ENCODE measurements around the gene TNFRSF11A. TPM values are rescaled to one million over a fixed set of nuclear protein-coding genes. Genes with fewer than 3 reads are reported as not detected.
A peak's percentile ranks its signal among the peaks of the same experiment; 100 is the strongest.

The TNFRSF11A gene
- total RNA-seq, 1 donor from 2014 or later = 22.9 TPM

DNA sequence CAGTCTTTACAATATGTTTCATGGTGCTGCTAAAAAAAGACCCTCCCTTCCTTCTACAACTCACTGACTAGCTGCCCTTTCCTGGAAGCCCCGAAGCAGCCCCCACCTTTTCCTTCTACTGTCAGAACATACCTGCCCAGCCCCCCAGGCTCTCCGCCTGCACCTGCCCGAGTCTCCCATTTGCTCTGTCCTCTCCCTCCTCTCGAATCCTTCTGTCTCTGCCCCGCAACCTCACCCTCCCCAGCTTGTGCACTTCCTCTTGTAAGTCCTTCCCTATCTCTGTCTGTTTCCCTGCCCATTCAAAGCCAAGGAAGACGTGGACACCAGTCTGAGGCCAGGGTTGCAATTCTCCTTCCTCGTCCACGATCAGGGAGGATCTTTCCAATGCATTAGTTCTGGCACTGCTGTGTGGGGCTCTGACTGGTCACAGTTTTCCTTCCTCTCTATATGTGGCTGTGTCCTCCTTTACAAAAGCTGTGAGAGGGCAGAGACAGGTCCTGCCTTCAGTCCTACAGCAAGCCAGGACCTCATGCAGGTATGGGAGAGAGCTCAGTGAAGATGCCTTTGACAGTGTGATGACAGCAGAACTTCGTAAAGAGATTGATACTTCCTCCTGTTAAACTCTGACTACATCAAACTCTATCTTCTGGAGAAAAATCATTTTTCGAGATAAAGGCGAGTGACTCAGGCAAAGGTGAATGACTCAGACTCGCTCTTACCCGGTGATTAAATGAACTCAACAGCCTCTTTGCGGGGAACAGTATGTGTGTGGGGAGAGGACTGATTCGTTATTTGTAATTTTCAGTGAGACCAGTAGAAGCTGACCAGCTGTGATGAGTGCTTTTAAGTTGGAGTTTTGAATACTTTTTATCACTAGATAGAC, 14.2 kb downstream of the TNFRSF11A start:
- peaks cover 20% of the 10 kb centered on the region for H3K36me3 Mint-ChIP-seq (ENCODE audit: low read depth)

DNA sequence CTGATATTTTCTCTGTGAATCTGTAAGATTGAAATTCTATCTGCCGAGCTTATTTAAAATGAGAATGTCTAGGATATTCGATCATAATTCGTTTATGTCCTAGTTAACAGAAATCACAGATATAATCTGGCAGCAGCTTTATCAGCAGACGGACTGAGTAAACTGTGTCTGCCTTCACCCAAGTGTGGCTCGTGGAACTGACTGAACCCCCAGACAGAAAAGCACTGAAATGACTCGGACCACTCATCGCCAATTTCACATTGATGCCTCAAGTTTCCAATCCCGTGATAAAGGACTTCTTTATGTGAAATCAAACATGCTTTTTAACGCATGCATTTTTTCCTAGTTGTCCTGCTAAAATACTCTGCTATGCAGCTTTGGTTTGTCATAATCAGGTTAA, 15.9 kb downstream of the TNFRSF11A start:
- no peak for DNase-seq (ENCODE audit: low spot score)
- H3K27me3 Mint-ChIP-seq (ENCODE audit: insufficient read depth) = peaks cover 2% of the 10 kb centered on the region
- no peaks in the 10 kb centered on the region for H3K9me3 Mint-ChIP-seq
- H3K36me3 Mint-ChIP-seq (ENCODE audit: low read depth) = peaks cover 17% of the 10 kb centered on the region
- H3K4me3 Mint-ChIP-seq = no peak overlapping the region
- H3K27ac Mint-ChIP-seq = no peak overlapping the region
- intact Hi-C loops (cut with micrococcal nuclease) = loop anchor here (5.0 kb wide), 1 partner anchor 381 kb away; no protein-coding TSS in a partner anchor
- H3K4me1 Mint-ChIP-seq (ENCODE audit: low read depth) = peaks cover 49% of the 10 kb centered on the region

More for the DNA sequence above, 14.2 kb downstream of the TNFRSF11A start:
- H3K4me3 Mint-ChIP-seq = peak overlapping the region; percentile 69
- peak overlapping the region; percentile 89 for H3K27ac Mint-ChIP-seq
- peaks cover 43% of the 10 kb centered on the region for H3K4me1 Mint-ChIP-seq (ENCODE audit: low read depth)
- intact Hi-C loops (cut with micrococcal nuclease) = loop anchor here (1.0 to 2.0 kb wide), 3 partner anchors 10 to 25 kb away; partner anchors contain the start of gene TNFRSF11A
- no peaks in the 10 kb centered on the region for H3K27me3 Mint-ChIP-seq (ENCODE audit: insufficient read depth)
- no peak for DNase-seq (ENCODE audit: low spot score)
- H3K9me3 Mint-ChIP-seq = no peaks in the 10 kb centered on the region

DNA sequence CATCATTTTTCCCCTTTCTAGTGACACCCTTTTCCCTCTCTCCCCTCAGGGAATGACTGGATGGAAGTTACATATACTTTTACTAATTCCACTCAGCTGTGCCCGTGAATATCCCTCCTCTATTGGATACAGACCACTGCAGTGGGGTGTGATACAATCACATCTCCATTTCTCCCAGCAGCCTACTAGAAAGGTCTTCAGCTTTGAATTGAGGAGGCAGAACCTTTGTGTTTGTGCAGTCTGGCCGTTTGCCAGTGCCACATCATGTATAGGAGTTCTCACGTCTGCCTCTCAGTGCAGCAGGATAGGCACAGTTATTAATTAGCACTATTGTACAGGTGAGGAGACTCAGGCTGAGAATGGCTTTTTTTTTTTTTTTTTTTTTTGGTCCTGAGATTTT, 16.4 kb downstream of the TNFRSF11A start:
- peaks cover 2% of the 10 kb centered on the region for H3K27me3 Mint-ChIP-seq (ENCODE audit: insufficient read depth)
- H3K27ac Mint-ChIP-seq = no peak overlapping the region
- H3K4me3 Mint-ChIP-seq = no peak overlapping the region
- H3K4me1 Mint-ChIP-seq (ENCODE audit: low read depth) = peaks cover 54% of the 10 kb centered on the region
- H3K9me3 Mint-ChIP-seq = no peaks in the 10 kb centered on the region
- H3K36me3 Mint-ChIP-seq (ENCODE audit: low read depth) = peaks cover 17% of the 10 kb centered on the region
- intact Hi-C loops (cut with micrococcal nuclease) = loop anchor here (5.0 kb wide), 1 partner anchor 381 kb away; no protein-coding TSS in a partner anchor
- DNase-seq (ENCODE audit: low spot score) = no peak

DNA sequence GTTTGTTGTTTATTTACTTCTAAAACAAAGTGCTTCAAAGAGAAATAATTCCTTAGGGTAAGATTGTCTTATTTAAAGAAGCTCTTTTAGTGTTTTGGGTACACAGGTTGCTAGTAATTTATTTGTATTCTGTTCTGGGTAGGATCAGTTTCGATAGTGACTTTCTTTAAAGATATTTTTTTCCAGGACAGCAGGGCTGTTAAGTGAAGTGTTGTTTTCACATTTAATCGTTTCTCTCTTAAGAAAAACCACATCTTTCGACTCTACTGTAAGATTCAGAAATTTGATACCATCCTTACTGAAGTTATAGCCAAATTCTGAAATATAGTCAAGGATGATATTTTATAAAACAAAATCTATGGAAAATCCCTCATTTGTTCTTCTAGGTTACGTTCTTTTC, 17.8 kb downstream of the TNFRSF11A start:
- H3K27ac Mint-ChIP-seq = peak overlapping the region; percentile 10
- H3K27me3 Mint-ChIP-seq (ENCODE audit: insufficient read depth) = peaks cover 2% of the 10 kb centered on the region
- intact Hi-C loops (cut with micrococcal nuclease) = loop anchor here (5.0 kb wide), 1 partner anchor 379 kb away; no protein-coding TSS in a partner anchor
- H3K36me3 Mint-ChIP-seq (ENCODE audit: low read depth) = peaks cover 18% of the 10 kb centered on the region
- no peaks in the 10 kb centered on the region for H3K9me3 Mint-ChIP-seq
- no peak for DNase-seq (ENCODE audit: low spot score)
- H3K4me1 Mint-ChIP-seq (ENCODE audit: low read depth) = peaks cover 58% of the 10 kb centered on the region
- H3K4me3 Mint-ChIP-seq = no peak overlapping the region

DNA sequence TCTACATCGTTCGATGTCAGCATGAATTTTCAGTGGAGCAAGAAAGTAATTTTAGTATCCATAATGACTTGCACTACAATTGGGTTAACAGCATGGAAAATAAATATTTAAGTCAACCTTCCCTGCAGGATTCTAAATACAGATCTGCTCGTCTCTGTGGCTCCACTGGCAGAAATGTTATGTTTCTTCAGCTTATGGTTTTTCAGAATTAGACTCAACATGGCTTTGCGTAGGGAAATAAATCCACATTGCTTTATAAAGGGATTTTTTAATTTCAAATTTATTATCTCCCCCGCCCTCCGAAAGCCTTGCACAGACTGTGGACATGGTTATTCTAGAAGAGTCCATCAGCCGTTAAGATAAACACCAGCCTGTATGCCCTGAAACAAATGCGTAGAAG, 18.2 kb downstream of the TNFRSF11A start:
- H3K27me3 Mint-ChIP-seq (ENCODE audit: insufficient read depth) = peaks cover 2% of the 10 kb centered on the region

DNA sequence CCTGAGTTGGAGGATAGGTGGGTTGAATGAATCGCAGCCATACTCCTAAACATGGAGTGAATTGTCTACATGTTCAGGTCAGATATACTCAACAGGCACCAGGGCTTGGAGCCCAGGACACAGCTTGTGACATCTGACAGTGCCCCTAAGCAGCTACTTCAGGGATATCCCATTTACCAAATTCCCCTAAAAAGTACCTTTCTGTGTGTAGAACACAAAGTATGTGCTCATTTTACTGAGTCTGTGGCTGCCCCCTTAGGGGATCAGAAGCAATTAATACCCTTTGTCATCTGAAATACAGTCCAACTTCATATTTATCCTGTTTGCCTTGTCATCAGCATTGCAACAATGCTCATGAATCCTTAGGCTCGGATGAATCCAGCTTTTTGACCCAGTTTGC, 20.8 kb downstream of the TNFRSF11A start:
- no peaks in the 10 kb centered on the region for H3K9me3 Mint-ChIP-seq
- intact Hi-C loops (cut with micrococcal nuclease) = loop anchor here (2.0 kb wide), 1 partner anchor 75 kb away; no protein-coding TSS in a partner anchor

More for the DNA sequence above, 18.2 kb downstream of the TNFRSF11A start:
- Mint-ChIP-seq H3K27ac (no peak overlapping the region), H3K4me1 (ENCODE audit: low read depth) (peaks cover 58% of the 10 kb centered on the region), H3K4me3 (no peak overlapping the region), H3K36me3 (ENCODE audit: low read depth) (peaks cover 18% of the 10 kb centered on the region), H3K9me3 (no peaks in the 10 kb centered on the region)
- DNase-seq (ENCODE audit: low spot score) = no peak
- intact Hi-C loops (cut with micrococcal nuclease) = loop anchor here (5.0 kb wide), 1 partner anchor 379 kb away; no protein-coding TSS in a partner anchor

DNA sequence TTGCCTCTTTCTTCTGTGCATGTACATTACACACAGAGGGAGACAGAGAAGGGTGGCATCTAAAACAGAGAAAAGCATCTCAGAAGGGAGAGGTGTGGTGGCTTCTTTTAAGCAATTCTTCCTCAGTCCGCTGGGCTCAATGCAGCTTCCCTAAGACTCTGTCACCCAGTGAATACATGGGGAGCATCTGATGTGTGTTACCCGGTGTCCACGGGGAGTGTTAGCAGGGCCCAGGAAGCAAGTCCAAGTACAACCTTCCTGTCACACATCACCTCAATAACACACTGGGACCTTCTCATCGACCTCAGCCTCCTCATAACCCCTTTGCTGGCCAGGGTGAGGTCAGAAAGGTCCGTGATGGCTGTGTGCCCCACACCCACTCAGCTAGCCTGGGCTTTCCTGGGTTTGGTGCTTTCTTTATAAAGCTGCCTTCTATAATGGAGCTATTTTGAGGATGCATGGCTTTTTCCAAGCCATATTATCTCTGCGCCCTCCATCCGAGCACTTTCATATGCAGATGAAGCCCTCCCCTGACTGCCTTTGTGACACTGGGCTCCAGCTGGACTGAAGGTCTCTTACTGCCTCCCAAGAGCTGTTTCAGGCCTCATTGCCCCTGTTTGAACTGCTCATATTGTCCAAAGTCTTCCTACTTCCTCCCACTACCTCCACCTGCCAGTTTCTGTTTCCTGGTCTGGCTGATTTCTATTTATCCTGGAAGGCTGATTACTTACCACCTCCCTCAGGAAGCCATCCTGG, 21.4 kb downstream of the TNFRSF11A start:
- intact Hi-C loops (cut with micrococcal nuclease) = loop anchor here (1.0 to 2.0 kb wide), 2 partner anchors 22 to 74 kb away; no protein-coding TSS in a partner anchor
- Mint-ChIP-seq H3K27me3 (ENCODE audit: insufficient read depth) (peaks cover 2% of the 10 kb centered on the region), H3K27ac (peak overlapping the region; percentile 61), H3K4me3 (peak overlapping the region; percentile 4), H3K4me1 (ENCODE audit: low read depth) (peaks cover 52% of the 10 kb centered on the region), H3K9me3 (no peaks in the 10 kb centered on the region), H3K36me3 (ENCODE audit: low read depth) (peaks cover 13% of the 10 kb centered on the region)
- no peak for DNase-seq (ENCODE audit: low spot score)

More for the DNA sequence above, 20.8 kb downstream of the TNFRSF11A start:
- H3K4me3 Mint-ChIP-seq = no peak overlapping the region
- peaks cover 16% of the 10 kb centered on the region for H3K36me3 Mint-ChIP-seq (ENCODE audit: low read depth)
- peaks cover 52% of the 10 kb centered on the region for H3K4me1 Mint-ChIP-seq (ENCODE audit: low read depth)
- H3K27me3 Mint-ChIP-seq (ENCODE audit: insufficient read depth) = peaks cover 2% of the 10 kb centered on the region
- no peak overlapping the region for H3K27ac Mint-ChIP-seq
- no peak for DNase-seq (ENCODE audit: low spot score)

DNA sequence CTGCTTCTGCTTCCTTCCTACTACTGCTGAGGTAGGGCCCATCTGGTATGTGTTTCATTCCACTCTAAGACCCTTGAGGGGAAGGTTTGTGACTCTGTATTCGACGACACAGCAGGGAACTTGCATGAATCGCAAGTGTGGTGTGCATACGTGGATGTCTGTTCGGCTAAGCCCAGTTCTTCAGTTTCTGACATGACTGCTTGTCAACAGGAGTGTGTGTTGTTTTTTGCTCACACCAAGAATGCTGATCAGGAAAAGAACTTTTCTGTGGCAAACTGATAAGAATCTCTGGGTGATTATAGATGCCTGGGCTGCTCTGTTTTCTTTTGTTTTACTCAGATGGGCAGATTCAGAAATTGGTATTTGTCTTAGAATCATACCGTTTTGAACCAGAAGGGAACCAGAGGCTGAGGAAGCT, 22.0 kb downstream of the TNFRSF11A start:
- intact Hi-C loops (cut with micrococcal nuclease) = loop anchor here (1.0 to 2.0 kb wide), 2 partner anchors 21 to 74 kb away; no protein-coding TSS in a partner anchor
- peak overlapping the region; percentile 4 for H3K4me3 Mint-ChIP-seq
- H3K27me3 Mint-ChIP-seq (ENCODE audit: insufficient read depth) = peaks cover 2% of the 10 kb centered on the region
- no peak for DNase-seq (ENCODE audit: low spot score)
- H3K9me3 Mint-ChIP-seq = no peaks in the 10 kb centered on the region
- H3K27ac Mint-ChIP-seq = peak overlapping the region; percentile 61
- H3K36me3 Mint-ChIP-seq (ENCODE audit: low read depth) = peaks cover 13% of the 10 kb centered on the region
- peaks cover 54% of the 10 kb centered on the region for H3K4me1 Mint-ChIP-seq (ENCODE audit: low read depth)

DNA sequence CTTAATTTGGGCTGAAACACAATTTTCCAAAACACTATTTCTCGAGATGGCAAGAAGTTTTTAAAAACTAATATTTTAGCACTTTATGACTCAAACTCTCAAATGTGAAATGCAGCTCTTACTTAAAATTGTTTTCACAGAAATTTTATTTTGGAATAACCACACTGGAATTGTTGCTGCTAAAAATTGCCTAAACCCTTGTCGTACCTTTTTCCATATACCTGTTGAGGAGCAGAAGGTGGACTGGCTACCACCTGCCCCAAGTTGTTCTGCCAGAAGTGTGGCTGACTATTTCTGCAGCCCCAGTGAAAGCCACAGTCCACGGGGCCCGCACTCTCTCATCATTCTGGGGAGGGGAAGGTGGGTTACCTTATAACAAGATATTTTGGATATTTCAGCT, 23.4 kb downstream of the TNFRSF11A start:
- no peaks in the 10 kb centered on the region for H3K9me3 Mint-ChIP-seq
- intact Hi-C loops (cut with micrococcal nuclease) = no loop called here
- H3K27me3 Mint-ChIP-seq (ENCODE audit: insufficient read depth) = peaks cover 2% of the 10 kb centered on the region
- no peak overlapping the region for H3K27ac Mint-ChIP-seq
- no peak for DNase-seq (ENCODE audit: low spot score)
- H3K4me3 Mint-ChIP-seq = no peak overlapping the region
- peaks cover 11% of the 10 kb centered on the region for H3K36me3 Mint-ChIP-seq (ENCODE audit: low read depth)
- H3K4me1 Mint-ChIP-seq (ENCODE audit: low read depth) = peaks cover 45% of the 10 kb centered on the region

DNA sequence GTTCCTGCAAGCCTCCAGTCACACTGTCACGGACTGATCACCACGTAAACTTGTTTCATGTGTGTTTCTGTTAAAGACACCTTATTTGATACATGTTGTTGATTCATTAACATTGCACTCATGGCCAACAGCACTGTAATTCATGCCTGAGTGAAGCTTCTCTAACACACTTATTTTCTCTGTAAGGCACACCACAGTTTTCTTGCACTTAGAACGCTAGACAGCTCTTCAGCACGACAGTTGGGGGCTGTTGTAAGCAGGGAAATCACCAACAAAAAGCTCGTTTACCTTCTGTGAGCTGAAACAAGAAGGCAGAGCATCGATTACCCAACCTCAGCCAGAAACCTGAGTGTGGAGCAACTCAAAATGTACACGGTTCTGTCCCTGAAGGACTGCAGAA, 28.1 kb downstream of the TNFRSF11A start:
- no peak for DNase-seq (ENCODE audit: low spot score)
- H3K4me3 Mint-ChIP-seq = no peak overlapping the region
- no peak overlapping the region for H3K27ac Mint-ChIP-seq
- intact Hi-C loops (cut with micrococcal nuclease) = no loop called here
- no peaks in the 10 kb centered on the region for H3K27me3 Mint-ChIP-seq (ENCODE audit: insufficient read depth)
- H3K9me3 Mint-ChIP-seq = no peaks in the 10 kb centered on the region
- H3K36me3 Mint-ChIP-seq (ENCODE audit: low read depth) = peaks cover 20% of the 10 kb centered on the region
- H3K4me1 Mint-ChIP-seq (ENCODE audit: low read depth) = peaks cover 19% of the 10 kb centered on the region

DNA sequence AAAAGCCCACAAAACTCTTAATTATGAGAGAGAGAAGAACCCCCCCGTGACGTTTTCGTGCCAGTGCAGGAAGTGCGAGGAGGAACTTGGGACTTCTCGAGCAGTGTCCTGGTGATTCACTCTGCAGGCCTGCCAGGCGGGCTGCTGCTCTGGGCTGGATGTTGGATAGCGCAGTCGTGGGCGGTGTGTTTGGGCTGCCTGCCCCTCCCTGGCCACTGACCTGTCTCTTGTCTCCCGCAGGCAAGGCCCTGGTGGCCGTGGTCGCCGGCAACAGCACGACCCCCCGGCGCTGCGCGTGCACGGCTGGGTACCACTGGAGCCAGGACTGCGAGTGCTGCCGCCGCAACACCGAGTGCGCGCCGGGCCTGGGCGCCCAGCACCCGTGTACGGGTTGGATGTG, 29.0 kb downstream of the TNFRSF11A start:
- H3K27me3 Mint-ChIP-seq (ENCODE audit: insufficient read depth) = no peaks in the 10 kb centered on the region
- intact Hi-C loops (cut with micrococcal nuclease) = no loop called here
- peaks cover 21% of the 10 kb centered on the region for H3K36me3 Mint-ChIP-seq (ENCODE audit: low read depth)
- no peak overlapping the region for H3K4me3 Mint-ChIP-seq
- DNase-seq (ENCODE audit: low spot score) = no peak
- H3K27ac Mint-ChIP-seq = no peak overlapping the region
- peaks cover 18% of the 10 kb centered on the region for H3K4me1 Mint-ChIP-seq (ENCODE audit: low read depth)
- H3K9me3 Mint-ChIP-seq = no peaks in the 10 kb centered on the region

DNA sequence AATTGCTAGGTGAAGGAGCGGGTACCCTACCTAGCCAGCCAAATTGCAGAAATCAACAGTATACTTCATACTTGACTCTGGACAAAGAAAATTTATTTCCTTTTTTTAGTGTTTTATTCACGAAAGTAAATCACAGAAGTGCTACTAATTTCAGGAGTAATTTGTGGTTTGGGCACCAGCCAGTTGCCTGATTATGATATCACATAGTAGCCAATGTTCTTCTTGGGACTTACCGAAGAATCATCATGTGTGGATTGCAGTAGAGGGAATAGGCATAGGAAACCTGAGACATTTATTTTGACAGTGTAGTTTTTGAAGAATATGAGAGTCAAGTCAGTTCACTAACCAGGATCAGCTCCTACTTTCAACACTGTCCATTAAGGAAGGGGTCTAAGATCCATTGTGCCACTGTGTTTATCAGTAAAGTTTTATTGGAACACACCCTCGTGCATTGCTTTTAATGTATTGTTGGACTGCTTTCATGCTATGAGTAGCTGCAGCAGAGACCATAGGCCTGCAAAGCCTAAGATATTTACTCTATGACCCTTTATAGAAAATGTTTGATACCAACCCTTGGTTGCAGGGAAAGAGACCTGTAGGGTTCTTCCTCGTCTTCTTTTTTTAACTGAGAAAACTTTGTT, 32.1 kb downstream of the TNFRSF11A start:
- no peaks in the 10 kb centered on the region for H3K27me3 Mint-ChIP-seq (ENCODE audit: insufficient read depth)
- H3K9me3 Mint-ChIP-seq = no peaks in the 10 kb centered on the region
- DNase-seq (ENCODE audit: low spot score) = no peak
- H3K36me3 Mint-ChIP-seq (ENCODE audit: low read depth) = peaks cover 33% of the 10 kb centered on the region
- H3K4me1 Mint-ChIP-seq (ENCODE audit: low read depth) = peaks cover 9% of the 10 kb centered on the region
- H3K4me3 Mint-ChIP-seq = no peak overlapping the region
- H3K27ac Mint-ChIP-seq = peak overlapping the region; percentile 10
- intact Hi-C loops (cut with micrococcal nuclease) = no loop called here
